ENCODE data around the gene KAZN. TPM values are rescaled to one million over a fixed set of nuclear protein-coding genes. Genes with fewer than 3 reads are reported as not detected.

KAZN gene
- total RNA-seq, 8 experiments from 2014 or later, result 16.9 to 31.4 (median 21.4) TPM

GRCh38 chr1:14865106-14865505 is 266.6 kb downstream of the KAZN start:
- in situ Hi-C loops (cut with MboI; ENCODE audit: low pct_unique_long_range_greater_than_20kb in 2 of 9, low sequenced_read_pairs in 9 of 9, unreplicated experiment in 9 of 9), result no loop called here
- Histone ChIP-seq H3K27ac (no peak overlapping the region), H3K4me1 (replicated peaks in 1 of 2) (peaks cover 33 to 50% of the 10 kb centered on the region in 2 donors), H3K4me3 (no peak overlapping the region)
- 30 to 100% (median 91%) methylated on average over 1 to 5 of the region's 5 CpGs; no CpG with 5 or more reads in 2 of the 10 experiments for WGBS, 10 experiments
- ATAC-seq (replicated peaks in 6 of 8), result peak in 1 of 8 experiments; percentile 16

- in situ Hi-C loops (cut with MboI; ENCODE audit: low pct_unique_long_range_greater_than_20kb in 2 of 9, low sequenced_read_pairs in 9 of 9, unreplicated experiment in 9 of 9), result no loop called here
- Histone ChIP-seq H3K4me3 (no peak overlapping the region), H3K27ac (peak overlapping the region in 1 of 2 donors; percentile 0), H3K4me1 (replicated peaks in 1 of 2) (peaks cover 46 to 63% of the 10 kb centered on the region in 2 donors)
- 40 to 95% (median 69%) methylated on average over 1 to 14 of the region's 14 CpGs; no CpG with 5 or more reads in 3 of the 10 experiments for WGBS, 10 experiments
- ATAC-seq (replicated peaks in 6 of 8), result peak in 5 of 8 experiments; percentile 11 to 60 (median 36)
Observed at GRCh38 chr1:14866911-14867612, 268.6 kb downstream of the KAZN start.

GRCh38 chr1:14869187-14869586 is 270.7 kb downstream of the KAZN start:
- Histone ChIP-seq H3K4me3 (no peak overlapping the region), H3K27ac (peak overlapping the region in 1 of 2 donors; percentile 46), H3K4me1 (replicated peaks in 1 of 2) (peaks cover 40 to 44% of the 10 kb centered on the region in 2 donors)
- WGBS, 10 experiments, result 37 to 65% (median 50%) methylated on average over 4 of the region's 4 CpGs; no CpG with 5 or more reads in 4 of the 10 experiments
- in situ Hi-C loops (cut with MboI; ENCODE audit: low pct_unique_long_range_greater_than_20kb in 2 of 9, low sequenced_read_pairs in 9 of 9, unreplicated experiment in 9 of 9), result no loop called here
- peak in 6 of 8 experiments; percentile 11 to 87 (median 74) for ATAC-seq (replicated peaks in 6 of 8)

- ATAC-seq (replicated peaks in 6 of 8), result peak; percentile 8 to 77 (median 71)
- Histone ChIP-seq H3K4me1 (replicated peaks in 1 of 2) (peaks cover 45 to 50% of the 10 kb centered on the region in 2 donors), H3K4me3 (no peak overlapping the region), H3K27ac (no peak overlapping the region)
- 0 to 74% (median 50%) methylated on average over 1 to 5 of the region's 6 CpGs; no CpG with 5 or more reads in 2 of the 10 experiments for WGBS, 10 experiments
- in situ Hi-C loops (cut with MboI; ENCODE audit: low pct_unique_long_range_greater_than_20kb in 2 of 9, low sequenced_read_pairs in 9 of 9, unreplicated experiment in 9 of 9), result no loop called here
Observed at GRCh38 chr1:14871218-14871970, 272.9 kb downstream of the KAZN start.

- Histone ChIP-seq H3K27ac (no peak overlapping the region), H3K4me3 (no peak overlapping the region), H3K4me1 (replicated peaks in 1 of 2) (peaks cover 34 to 40% of the 10 kb centered on the region in 2 donors)
- in situ Hi-C loops (cut with MboI; ENCODE audit: low pct_unique_long_range_greater_than_20kb in 2 of 9, low sequenced_read_pairs in 9 of 9, unreplicated experiment in 9 of 9), result no loop called here
- ATAC-seq (replicated peaks in 6 of 8), result no peak
- 21 to 100% (median 88%) methylated on average over 1 to 3 of the region's 3 CpGs; no CpG with 5 or more reads in 1 of the 10 experiments for WGBS, 10 experiments
Observed at GRCh38 chr1:14872762-14873161, 274.3 kb downstream of the KAZN start.

- no peak for ATAC-seq (replicated peaks in 6 of 8)
- in situ Hi-C loops (cut with MboI; ENCODE audit: low pct_unique_long_range_greater_than_20kb in 2 of 9, low sequenced_read_pairs in 9 of 9, unreplicated experiment in 9 of 9), result no loop called here
- H3K4me3 ChIP-seq, result no peak overlapping the region
- 46 to 100% (median 86%) methylated on average over 1 to 4 of the region's 4 CpGs; no CpG with 5 or more reads in 1 of the 10 experiments for WGBS, 10 experiments
- peaks cover 34 to 39% of the 10 kb centered on the region in 2 donors for H3K4me1 ChIP-seq (replicated peaks in 1 of 2)
- H3K27ac ChIP-seq, result no peak overlapping the region
Observed at GRCh38 chr1:14873677-14874076, 275.2 kb downstream of the KAZN start.

GRCh38 chr1:14875524-14876509 is 277.3 kb downstream of the KAZN start:
- no peak overlapping the region for H3K27ac ChIP-seq
- WGBS, 10 experiments, result 26 to 100% (median 69%) methylated on average over 1 to 8 of the region's 11 CpGs
- H3K4me1 ChIP-seq (replicated peaks in 1 of 2), result peaks cover 25 to 32% of the 10 kb centered on the region in 2 donors
- in situ Hi-C loops (cut with MboI; ENCODE audit: low pct_unique_long_range_greater_than_20kb in 2 of 9, low sequenced_read_pairs in 9 of 9, unreplicated experiment in 9 of 9), result no loop called here
- H3K4me3 ChIP-seq, result no peak overlapping the region
- ATAC-seq (replicated peaks in 6 of 8), result peak in 3 of 8 experiments; percentile 24 to 58 (median 56)

GRCh38 chr1:14876747-14877146 is 278.3 kb downstream of the KAZN start:
- Histone ChIP-seq H3K27ac (no peak overlapping the region), H3K4me1 (replicated peaks in 1 of 2) (peaks cover 21 to 26% of the 10 kb centered on the region in 2 donors), H3K4me3 (no peak overlapping the region)
- no peak for ATAC-seq (replicated peaks in 6 of 8)
- in situ Hi-C loops (cut with MboI; ENCODE audit: low pct_unique_long_range_greater_than_20kb in 2 of 9, low sequenced_read_pairs in 9 of 9, unreplicated experiment in 9 of 9), result no loop called here
- 100% methylated on average over 1 of the region's 1 CpG; no CpG with 5 or more reads in 5 of the 10 experiments for WGBS, 10 experiments

GRCh38 chr1:14877224-14877623 is 278.7 kb downstream of the KAZN start:
- 60 to 100% (median 100%) methylated on average over 1 to 3 of the region's 3 CpGs; no CpG with 5 or more reads in 3 of the 10 experiments for WGBS, 10 experiments
- Histone ChIP-seq H3K4me1 (replicated peaks in 1 of 2) (peaks cover 18 to 23% of the 10 kb centered on the region in 2 donors), H3K4me3 (no peak overlapping the region), H3K27ac (no peak overlapping the region)
- ATAC-seq (replicated peaks in 6 of 8), result no peak
- in situ Hi-C loops (cut with MboI; ENCODE audit: low pct_unique_long_range_greater_than_20kb in 2 of 9, low sequenced_read_pairs in 9 of 9, unreplicated experiment in 9 of 9), result no loop called here

GRCh38 chr1:14878124-14878523 is 279.6 kb downstream of the KAZN start:
- H3K4me3 ChIP-seq, result no peak overlapping the region
- no peak overlapping the region for H3K27ac ChIP-seq
- in situ Hi-C loops (cut with MboI; ENCODE audit: low pct_unique_long_range_greater_than_20kb in 2 of 9, low sequenced_read_pairs in 9 of 9, unreplicated experiment in 9 of 9), result no loop called here
- H3K4me1 ChIP-seq (replicated peaks in 1 of 2), result peaks cover 18 to 23% of the 10 kb centered on the region in 2 donors
- ATAC-seq (replicated peaks in 6 of 8), result no peak

- H3K27ac ChIP-seq, result no peak overlapping the region
- in situ Hi-C loops (cut with MboI; ENCODE audit: low pct_unique_long_range_greater_than_20kb in 2 of 9, low sequenced_read_pairs in 9 of 9, unreplicated experiment in 9 of 9), result no loop called here
- ATAC-seq (replicated peaks in 6 of 8), result no peak
- no peak overlapping the region for H3K4me3 ChIP-seq
- 48 to 100% (median 92%) methylated on average over 1 to 6 of the region's 6 CpGs; no CpG with 5 or more reads in 1 of the 10 experiments for WGBS, 10 experiments
- H3K4me1 ChIP-seq (replicated peaks in 1 of 2), result peaks cover 18 to 23% of the 10 kb centered on the region in 2 donors
Observed at GRCh38 chr1:14878951-14879350, 280.5 kb downstream of the KAZN start.
